HL-60 (cell line): ENCODE results near the gene MYLK3.

ENCODE experiments used
- DNase-seq, 2 experiments: peaks; one replicate each; pipeline ENCODE4 v3.0.0-alpha.2; 2010 to 2020; ENCODE audit warnings: low read depth in 1 of 2, low spot score in 1 of 2
- H3K27ac ChIP-seq: fragments of 250-450 bp; sonication (Bioruptor Pico); replicated peaks from 2 replicates; pipeline ENCODE4 v1.5.1; 2020; ENCODE audit warnings: mild to moderate bottlenecking, moderate library complexity
- H3K27me3 ChIP-seq: fragments of 250-450 bp; sonication (Bioruptor Pico); 2 replicates; pipeline ENCODE4 v1.5.1; 2021; ENCODE audit warnings: mild to moderate bottlenecking, moderate library complexity; ENCODE audit not compliant: insufficient read depth, poor library complexity, severe bottlenecking
- H3K4me3 ChIP-seq: replicated peaks from 2 replicates; pipeline ENCODE4 v1.5.1; 2011; ENCODE audit warnings: mild to moderate bottlenecking, control low read depth, low read length; ENCODE audit not compliant: insufficient read depth
- CTCF ChIP-seq: IDR thresholded peaks from one replicate; pipeline ENCODE4 v1.5.1; 2011; ENCODE audit warnings: low read length, control low read depth, inconsistent platforms; ENCODE audit not compliant: insufficient read depth
- GABPA ChIP-seq: IDR thresholded peaks from 2 replicates; pipeline ENCODE4 v1.6.1; 2012; ENCODE audit warnings: low read depth
- POLR2AphosphoS5 ChIP-seq: IDR thresholded peaks from 2 replicates; pipeline ENCODE4 v1.6.1; 2012; ENCODE audit warnings: low read depth
- REST ChIP-seq: IDR thresholded peaks from 2 replicates; pipeline ENCODE4 v1.6.1; 2012; ENCODE audit warnings: low read depth; ENCODE audit not compliant: insufficient replicate concordance
- SPI1 ChIP-seq: IDR thresholded peaks from 2 replicates; pipeline ENCODE4 v1.6.1; 2012; ENCODE audit warnings: low read depth, mild to moderate bottlenecking, borderline replicate concordance

MYLK3 gene

GRCh38 chr16:46727630-46728029 is 20.5 kb downstream of the MYLK3 start:
- DNase-seq, result no peak
- H3K4me3 ChIP-seq, result no peak overlapping the region
- no peak for TF ChIP-seq SPI1
- no peak for TF ChIP-seq CTCF
- no peak for TF ChIP-seq POLR2AphosphoS5
- TF ChIP-seq GABPA, result no peak
- TF ChIP-seq REST, result no peak
- no peak overlapping the region for H3K27ac ChIP-seq
- no peaks in the 10 kb centered on the region for H3K27me3 ChIP-seq

GRCh38 chr16:46727184-46727583 is 21.0 kb downstream of the MYLK3 start:
- Histone ChIP-seq H3K27me3 (no peaks in the 10 kb centered on the region), H3K4me3 (no peak overlapping the region), H3K27ac (no peak overlapping the region)
- TF ChIP-seq GABPA (no peak), CTCF (no peak), POLR2AphosphoS5 (no peak), SPI1 (no peak), REST (no peak)
- DNase-seq, result no peak

GRCh38 chr16:46721885-46722284 is 26.3 kb downstream of the MYLK3 start:
- Histone ChIP-seq H3K4me3 (no peak overlapping the region), H3K27me3 (no peaks in the 10 kb centered on the region), H3K27ac (no peak overlapping the region)
- DNase-seq, result no peak
- TF ChIP-seq REST (no peak), SPI1 (no peak), CTCF (no peak), GABPA (no peak), POLR2AphosphoS5 (no peak)
